ENCODE results near the gene SMAD2.

Gene SMAD2

GRCh38 chr18:47791461-47791985 lies 138.9 kb downstream of the SMAD2 start:
- no peak for DNase-seq (ENCODE audit: low read depth)
- TF ChIP-seq CTCF (IDR thresholded peaks at IDR 0.05; ENCODE audit: low read depth, low read length, missing control alignments), result no peak
- H3K4me3 ChIP-seq (ENCODE audit: low read depth, low read length), result no peak overlapping the region
- in situ Hi-C loops (cut with HindIII; ENCODE audit: low sequenced_read_pairs), result no loop called here

DNA sequence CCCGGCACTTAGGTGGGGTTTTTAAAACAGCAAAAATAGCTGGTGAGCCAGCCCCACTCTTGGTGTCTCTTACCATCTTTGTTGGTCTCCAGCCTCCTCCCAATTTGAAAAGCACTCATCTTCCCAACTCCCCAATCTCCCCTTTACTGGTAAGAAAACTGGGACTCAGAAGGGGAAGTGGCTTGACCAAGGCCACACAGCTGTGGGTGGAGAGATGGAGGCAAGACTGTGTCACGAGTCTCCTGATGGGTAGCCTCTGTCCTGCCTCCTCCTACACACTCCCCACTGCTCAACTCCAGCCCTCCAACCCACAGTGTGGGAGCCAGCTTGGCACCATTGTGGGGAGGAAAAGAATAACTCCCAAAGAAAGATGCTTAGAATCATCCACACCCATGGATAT lies 140.4 kb downstream of the SMAD2 start:
- no peak overlapping the region for H3K4me3 ChIP-seq (ENCODE audit: low read depth, low read length)
- no peak for TF ChIP-seq CTCF (IDR thresholded peaks at IDR 0.05; ENCODE audit: low read depth, low read length, missing control alignments)
- DNase-seq (ENCODE audit: low read depth), result no peak
- in situ Hi-C loops (cut with HindIII; ENCODE audit: low sequenced_read_pairs), result no loop called here

DNA sequence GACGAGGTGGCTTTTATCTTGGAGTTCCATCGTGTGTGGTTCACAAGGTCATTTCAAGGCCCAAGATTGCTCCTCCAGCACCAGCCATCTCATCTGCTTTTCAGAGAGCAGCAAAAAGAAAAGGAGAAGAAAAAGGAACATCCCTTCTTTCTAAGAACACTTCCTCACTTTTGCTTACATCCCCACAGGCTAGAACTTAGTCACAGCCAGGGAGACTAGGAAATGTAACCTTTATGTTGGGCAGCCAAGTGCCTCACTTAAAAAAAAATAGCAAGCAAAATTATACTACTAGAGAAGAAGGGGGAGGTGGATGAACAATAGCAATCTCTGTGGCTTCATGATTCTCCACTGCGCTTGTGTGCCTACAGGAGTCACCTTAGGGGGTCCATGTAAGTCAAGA lies 141.8 kb downstream of the SMAD2 start:
- DNase-seq (ENCODE audit: low read depth), result no peak
- no peak overlapping the region for H3K4me3 ChIP-seq (ENCODE audit: low read depth, low read length)
- no peak for TF ChIP-seq CTCF (IDR thresholded peaks at IDR 0.05; ENCODE audit: low read depth, low read length, missing control alignments)
- in situ Hi-C loops (cut with HindIII; ENCODE audit: low sequenced_read_pairs), result no loop called here

DNA sequence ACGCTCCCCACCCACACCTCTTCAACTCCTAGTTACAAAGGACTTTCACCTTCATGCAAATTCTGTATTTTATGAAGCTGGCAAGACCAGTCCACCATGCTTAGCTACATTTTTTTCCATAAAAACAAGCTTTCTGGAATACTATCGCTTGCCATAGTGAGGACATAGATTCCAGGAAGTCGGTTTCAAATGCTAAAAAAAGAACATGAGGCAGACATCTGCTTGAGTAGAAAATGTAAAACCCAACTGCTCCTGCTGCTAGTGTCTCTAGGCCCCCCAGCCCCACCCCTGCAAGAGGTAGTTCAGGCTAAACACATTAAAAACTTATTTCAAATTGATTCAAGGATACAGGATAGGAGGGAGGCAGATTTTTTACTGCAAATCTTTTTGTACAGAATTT lies 148.9 kb downstream of the SMAD2 start:
- H3K4me3 ChIP-seq (ENCODE audit: low read depth, low read length), result no peak overlapping the region
- in situ Hi-C loops (cut with HindIII; ENCODE audit: low sequenced_read_pairs), result no loop called here
- no peak for TF ChIP-seq CTCF (IDR thresholded peaks at IDR 0.05; ENCODE audit: low read depth, low read length, missing control alignments)
- no peak for DNase-seq (ENCODE audit: low read depth)

- no peak overlapping the region for H3K4me3 ChIP-seq (ENCODE audit: low read depth, low read length)
- DNase-seq (ENCODE audit: low read depth), result no peak
- TF ChIP-seq CTCF (IDR thresholded peaks at IDR 0.05; ENCODE audit: low read depth, low read length, missing control alignments), result no peak
- in situ Hi-C loops (cut with HindIII; ENCODE audit: low sequenced_read_pairs), result no loop called here
Measured at GRCh38 chr18:47780011-47780725, 150.3 kb downstream of the SMAD2 start.

DNA sequence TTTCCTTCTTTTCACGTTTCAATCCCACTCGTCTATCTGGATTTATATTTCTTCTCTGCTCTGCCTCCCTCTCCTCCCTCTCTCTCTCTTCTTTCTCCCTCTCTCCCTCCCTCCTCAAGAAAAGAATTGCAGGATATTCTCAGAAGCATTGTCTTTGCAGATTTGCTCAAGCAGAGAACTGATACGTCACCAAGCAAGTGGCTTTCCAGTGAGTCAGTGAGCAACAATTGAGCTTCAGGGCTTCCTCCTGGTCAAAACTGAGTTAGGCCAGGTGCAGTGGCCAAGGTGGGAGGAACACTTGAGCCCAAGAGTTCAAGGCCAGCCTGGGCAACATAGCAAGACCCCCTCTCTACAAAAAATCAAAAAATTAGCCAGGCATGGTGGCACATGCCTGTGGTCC lies 151.1 kb downstream of the SMAD2 start:
- no peak for TF ChIP-seq CTCF (IDR thresholded peaks at IDR 0.05; ENCODE audit: low read depth, low read length, missing control alignments)
- no peak overlapping the region for H3K4me3 ChIP-seq (ENCODE audit: low read depth, low read length)
- in situ Hi-C loops (cut with HindIII; ENCODE audit: low sequenced_read_pairs), result no loop called here
- DNase-seq (ENCODE audit: low read depth), result no peak
